ENCODE data around the gene GASK1B. TPM values are rescaled to one million over a fixed set of nuclear protein-coding genes. Genes with fewer than 3 reads are reported as not detected.

The GASK1B gene
- polyA plus RNA-seq, 1 donor (not counting 4 experiments of a cell fraction or from before 2014, with no cell fraction given), result 2.1 TPM

DNA sequence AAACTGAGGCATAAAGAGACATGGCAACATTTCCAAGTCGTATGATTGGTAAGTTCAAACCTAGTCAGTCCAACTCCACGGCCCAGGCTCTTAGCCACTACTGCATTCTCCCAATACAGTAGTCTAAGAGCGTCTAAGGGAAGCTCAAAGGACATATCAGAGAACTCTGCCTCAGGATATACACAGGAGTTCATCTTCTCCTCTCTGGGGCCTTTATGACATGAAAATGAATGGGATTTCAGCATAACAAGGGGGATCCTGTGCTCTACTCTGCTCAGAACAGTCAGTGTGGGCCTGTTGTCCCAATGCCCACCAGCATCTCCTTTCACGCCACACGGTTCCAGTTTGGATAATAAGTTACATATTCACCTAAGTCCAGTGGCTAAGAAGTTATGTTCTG, 4.2 kb downstream of the GASK1B start:
- TF ChIP-seq, protein P1, sequence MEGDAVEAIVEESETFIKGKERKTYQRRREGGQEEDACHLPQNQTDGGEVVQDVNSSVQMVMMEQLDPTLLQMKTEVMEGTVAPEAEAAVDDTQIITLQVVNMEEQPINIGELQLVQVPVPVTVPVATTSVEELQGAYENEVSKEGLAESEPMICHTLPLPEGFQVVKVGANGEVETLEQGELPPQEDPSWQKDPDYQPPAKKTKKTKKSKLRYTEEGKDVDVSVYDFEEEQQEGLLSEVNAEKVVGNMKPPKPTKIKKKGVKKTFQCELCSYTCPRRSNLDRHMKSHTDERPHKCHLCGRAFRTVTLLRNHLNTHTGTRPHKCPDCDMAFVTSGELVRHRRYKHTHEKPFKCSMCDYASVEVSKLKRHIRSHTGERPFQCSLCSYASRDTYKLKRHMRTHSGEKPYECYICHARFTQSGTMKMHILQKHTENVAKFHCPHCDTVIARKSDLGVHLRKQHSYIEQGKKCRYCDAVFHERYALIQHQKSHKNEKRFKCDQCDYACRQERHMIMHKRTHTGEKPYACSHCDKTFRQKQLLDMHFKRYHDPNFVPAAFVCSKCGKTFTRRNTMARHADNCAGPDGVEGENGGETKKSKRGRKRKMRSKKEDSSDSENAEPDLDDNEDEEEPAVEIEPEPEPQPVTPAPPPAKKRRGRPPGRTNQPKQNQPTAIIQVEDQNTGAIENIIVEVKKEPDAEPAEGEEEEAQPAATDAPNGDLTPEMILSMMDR (optimal IDR thresholded peaks at IDR 0.05 in 1 of 3, IDR thresholded peaks at IDR 0.05 in 1 of 3, conservative IDR thresholded peaks at IDR 0.05 in 1 of 3; ENCODE audit: extremely low read depth in 1 of 3, insufficient read depth in 2 of 3, low read length in 3 of 3), result no peak
- no peak for TF ChIP-seq EZH2 (IDR thresholded peaks at IDR 0.05; ENCODE audit: low read length)
- no peak overlapping the region for H3K4me2 ChIP-seq (ENCODE audit: control insufficient read depth, extremely low read depth, insufficient read depth, low read depth, low read length)

DNA sequence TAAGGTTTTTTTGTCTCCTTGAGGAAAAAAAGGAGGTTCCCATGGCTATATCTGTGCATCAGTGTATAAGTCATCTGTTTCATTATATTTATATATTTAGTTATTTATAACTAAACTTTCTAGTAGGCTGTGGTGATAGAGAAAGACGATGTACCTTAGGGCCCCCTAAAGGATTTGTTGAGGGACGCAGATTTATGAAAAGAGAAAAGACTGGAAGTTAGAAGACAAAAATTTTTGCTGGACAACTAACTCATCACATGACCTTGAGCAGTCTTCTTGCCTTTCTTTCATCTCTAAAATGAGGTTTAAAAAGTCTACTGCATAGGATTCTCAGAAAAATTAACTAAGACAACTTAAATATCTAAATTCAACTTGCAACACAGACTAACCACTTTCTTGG, 6.1 kb downstream of the GASK1B start:
- TF ChIP-seq, protein P1 (optimal IDR thresholded peaks at IDR 0.05 in 1 of 3, IDR thresholded peaks at IDR 0.05 in 1 of 3, conservative IDR thresholded peaks at IDR 0.05 in 1 of 3; ENCODE audit: extremely low read depth in 1 of 3, insufficient read depth in 2 of 3, low read length in 3 of 3), result no peak
- no peak for TF ChIP-seq EZH2 (IDR thresholded peaks at IDR 0.05; ENCODE audit: low read length)
- Histone ChIP-seq H2AFZ (ENCODE audit: control insufficient read depth, low read length) (no peak overlapping the region), H3K4me2 (ENCODE audit: control insufficient read depth, extremely low read depth, insufficient read depth, low read depth, low read length) (no peak overlapping the region), H3K27me3 (ENCODE audit: control insufficient read depth, extremely low read depth, insufficient read depth, low read length) (no peaks in the 10 kb centered on the region), H3K36me3 (ENCODE audit: control insufficient read depth in 2 of 2, extremely low read depth in 1 of 2, insufficient read depth in 2 of 2, low read length in 2 of 2) (no peaks in the 10 kb centered on the region), H3K9ac (ENCODE audit: control insufficient read depth, extremely low read depth, insufficient read depth, low read length) (no peak overlapping the region), H3K4me3 (ENCODE audit: control insufficient read depth in 2 of 3, extremely low read depth in 1 of 3, insufficient read depth in 2 of 3, low read depth in 1 of 3, low read length in 3 of 3) (no peak overlapping the region), H3K79me2 (ENCODE audit: control insufficient read depth, insufficient read depth, low read length) (no peaks in the 10 kb centered on the region), H3K9me3 (ENCODE audit: control insufficient read depth, low read depth, low read length) (no peaks in the 10 kb centered on the region), H3K9me1 (ENCODE audit: control insufficient read depth, extremely low read depth, insufficient read depth, low read length) (no peaks in the 10 kb centered on the region), H3K4me1 (ENCODE audit: control insufficient read depth, extremely low read depth, insufficient read depth, low read length) (peaks cover 10% of the 10 kb centered on the region), H4K20me1 (ENCODE audit: control insufficient read depth, extremely low read depth, insufficient read depth, low read length) (no peaks in the 10 kb centered on the region), H3K27ac (ENCODE audit: control insufficient read depth, insufficient read depth, low read length) (no peak overlapping the region)
- dilution Hi-C loops (cut with MboI; ENCODE audit: extremely low pct_ligation_motif_present, low sequenced_read_pairs), result no loop called here
- DNase-seq (ENCODE audit: low read depth, low spot score), result no peak
- no peak for FAIRE-seq

More for the DNA sequence above, 4.2 kb downstream of the GASK1B start:
- H3K27me3 ChIP-seq (ENCODE audit: control insufficient read depth, extremely low read depth, insufficient read depth, low read length), result no peaks in the 10 kb centered on the region
- H3K36me3 ChIP-seq (ENCODE audit: control insufficient read depth in 2 of 2, extremely low read depth in 1 of 2, insufficient read depth in 2 of 2, low read length in 2 of 2), result no peaks in the 10 kb centered on the region
- no peaks in the 10 kb centered on the region for H3K79me2 ChIP-seq (ENCODE audit: control insufficient read depth, insufficient read depth, low read length)
- dilution Hi-C loops (cut with MboI; ENCODE audit: extremely low pct_ligation_motif_present, low sequenced_read_pairs), result no loop called here
- no peak overlapping the region for H2AFZ ChIP-seq (ENCODE audit: control insufficient read depth, low read length)
- no peaks in the 10 kb centered on the region for H3K9me3 ChIP-seq (ENCODE audit: control insufficient read depth, low read depth, low read length)
- H3K27ac ChIP-seq (ENCODE audit: control insufficient read depth, insufficient read depth, low read length), result no peak overlapping the region
- FAIRE-seq, result no peak
- DNase-seq (ENCODE audit: low read depth, low spot score), result no peak
- no peak overlapping the region for H3K4me3 ChIP-seq (ENCODE audit: control insufficient read depth in 2 of 3, extremely low read depth in 1 of 3, insufficient read depth in 2 of 3, low read depth in 1 of 3, low read length in 3 of 3)
- H4K20me1 ChIP-seq (ENCODE audit: control insufficient read depth, extremely low read depth, insufficient read depth, low read length), result no peaks in the 10 kb centered on the region
- no peaks in the 10 kb centered on the region for H3K9me1 ChIP-seq (ENCODE audit: control insufficient read depth, extremely low read depth, insufficient read depth, low read length)
- peaks cover 17% of the 10 kb centered on the region for H3K4me1 ChIP-seq (ENCODE audit: control insufficient read depth, extremely low read depth, insufficient read depth, low read length)
- no peak overlapping the region for H3K9ac ChIP-seq (ENCODE audit: control insufficient read depth, extremely low read depth, insufficient read depth, low read length)
